Gastrocnemius medialis (tissue), 4 donors: ENCODE data around the gene NRF1. TPM values are rescaled to one million over a fixed set of nuclear protein-coding genes. Genes with fewer than 3 reads are reported as not detected.

ENCODE experiments used
- ATAC-seq, 2 donors: fragments of 150-250 bp; one replicate each; pipeline ENCODE4 v1.9.1; 2016
- DNase-seq, 2 donors: peaks; one replicate each; pipeline ENCODE4 v3.0.0-alpha.2; 2019
- H3K27ac ChIP-seq, 4 donors: fragments of 200-600 bp; sonication (generic); 1 replicate in 1 of 4; 2 replicates in 3 of 4; pipeline ENCODE4 v1.5.1; 2016 to 2018; ENCODE audit warnings: mild to moderate bottlenecking in 2 of 4, moderate library complexity in 1 of 4
- H3K27me3 ChIP-seq, 3 donors: fragments of 200-600 bp; sonication (generic) in 2 of 3; 1 replicate in 1 of 3; 2 replicates in 2 of 3; pipeline versions ENCODE4 v1.5.1 to v1.6.0; 2016 to 2019; ENCODE audit warnings: mild to moderate bottlenecking in 1 of 3, moderate library complexity in 1 of 3
- H3K36me3 ChIP-seq, 2 donors: fragments of 200-600 bp; sonication (generic) in 1 of 2; one replicate each; pipeline ENCODE4 v1.5.1; 2017 to 2018
- H3K4me1 ChIP-seq, 2 donors: fragments of 200-600 bp; sonication (generic) in 1 of 2; one replicate each; pipeline ENCODE4 v1.5.1; 2016 to 2017; ENCODE audit warnings: mild to moderate bottlenecking in 2 of 2
- H3K4me3 ChIP-seq, 4 donors: fragments of 200-600 bp; sonication (generic) in 3 of 4; 1 replicate in 1 of 4; 2 replicates in 3 of 4; pipeline ENCODE4 v1.5.1; 2016 to 2019; ENCODE audit warnings: mild to moderate bottlenecking in 2 of 4
- H3K9me3 ChIP-seq, 3 donors: fragments of 200-600 bp; sonication (generic) in 2 of 3; 1 replicate in 1 of 3; 2 replicates in 2 of 3; pipeline ENCODE4 v1.5.1; 2016 to 2019
- CTCF ChIP-seq, 5 experiments: fragments of 450-650 bp in 3 of 5; fragments of 200-600 bp in 2 of 5; sonication (generic) in 2 of 5; IDR thresholded peaks in 4 of 5; conservative IDR thresholded peaks in 1 of 5; 1 replicate in 4 of 5; 2 replicates in 1 of 5; pipeline ENCODE4 v1.5.1; 2016 to 2019; ENCODE audit warnings: antibody characterized with exemption in 5 of 5, mild to moderate bottlenecking in 3 of 5, moderate library complexity in 3 of 5
- POLR2A ChIP-seq, 2 donors: fragments of 450-650 bp; IDR thresholded peaks; one replicate each; pipeline ENCODE4 v1.6.1; 2017; ENCODE audit warnings: antibody characterized with exemption in 2 of 2, mild to moderate bottlenecking in 2 of 2, moderate library complexity in 2 of 2
- in situ Hi-C, 4 donors: fragments of 200-750 bp; cut with MboI; loops; one replicate each; pipeline versions ENCODE4 v1.15.0 to v1.8.0; 2017; ENCODE audit warnings: low sequenced_read_pairs in 4 of 4
- intact Hi-C: fragments of 100-400 bp; cut with DNase I; formaldehyde crosslinking; loops from one replicate; pipeline ENCODE4 v1.15.1; 2023; ENCODE audit warnings: low total_unique reads
- total RNA-seq, 4 donors: library from RNA; depleted of rRNA; stranded (reverse); fragments of >200 nt; gene quantifications; one replicate each; pipeline versions ENCODE4 v1.1.0 to v1.2.3, GENCODE V29; 2016

NRF1 gene
- total RNA-seq, 4 donors from 2014 or later: 11.3 to 26.3 (median 18.0) TPM

DNA sequence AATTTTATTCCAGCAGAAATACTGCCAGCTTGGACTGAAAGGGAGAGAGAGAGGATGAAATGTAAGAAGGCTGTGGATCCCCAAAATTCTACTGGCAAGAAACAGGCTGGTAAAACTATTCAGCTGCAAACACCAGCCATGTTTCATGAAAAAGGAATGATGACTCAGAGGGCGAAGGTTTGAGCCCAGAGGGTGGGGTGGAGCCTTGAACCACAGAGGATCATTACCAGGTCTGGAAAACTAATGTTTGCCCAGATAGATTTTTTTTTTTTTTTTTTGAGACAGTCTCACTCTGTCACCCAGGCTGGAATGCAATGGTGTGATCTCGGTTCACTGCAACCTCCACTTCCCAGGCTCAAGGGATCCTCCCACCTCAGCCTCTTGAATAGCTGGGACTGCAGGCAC lies 41.7 kb upstream of the NRF1 start:
- DNase-seq (no peak), ATAC-seq (no peak)
- intact Hi-C loops: no loop called here
- Histone ChIP-seq H3K4me3 (no peak overlapping the region), H3K27ac (no peak overlapping the region), H3K36me3 (no peaks in the 10 kb centered on the region), H3K27me3 (no peaks in the 10 kb centered on the region), H3K9me3 (no peaks in the 10 kb centered on the region), H3K4me1 (peaks cover 0 to 7% of the 10 kb centered on the region in 2 donors)
- in situ Hi-C loops: no loop called here
- TF ChIP-seq CTCF (IDR thresholded peaks at IDR 0.05 in 4 of 5, conservative IDR thresholded peaks at IDR 0.05 in 1 of 5) (no peak), POLR2A (IDR thresholded peaks at IDR 0.05) (no peak)

GRCh38 chr7:129571201-129571600 lies 40.3 kb upstream of the NRF1 start:
- no peaks in the 10 kb centered on the region for H3K27me3 ChIP-seq
- no peak overlapping the region for H3K27ac ChIP-seq
- H3K36me3 ChIP-seq: no peaks in the 10 kb centered on the region
- no peak overlapping the region for H3K4me3 ChIP-seq
- no peak for DNase-seq
- in situ Hi-C loops (no loop called here), intact Hi-C loops (no loop called here)
- no peaks in the 10 kb centered on the region for H3K9me3 ChIP-seq
- H3K4me1 ChIP-seq: peaks cover 0 to 8% of the 10 kb centered on the region in 2 donors
- TF ChIP-seq POLR2A (IDR thresholded peaks at IDR 0.05) (no peak), CTCF (IDR thresholded peaks at IDR 0.05 in 4 of 5, conservative IDR thresholded peaks at IDR 0.05 in 1 of 5) (no peak)
- ATAC-seq: no peak

- TF ChIP-seq CTCF (IDR thresholded peaks at IDR 0.05 in 4 of 5, conservative IDR thresholded peaks at IDR 0.05 in 1 of 5) (no peak), POLR2A (IDR thresholded peaks at IDR 0.05) (no peak)
Measured at GRCh38 chr7:129572205-129572604, 39.3 kb upstream of the NRF1 start.

GRCh38 chr7:129574487-129574886 lies 37.0 kb upstream of the NRF1 start:
- H3K4me3 ChIP-seq: no peak overlapping the region
- intact Hi-C loops (no loop called here), in situ Hi-C loops (no loop called here)
- DNase-seq (peak in 1 of 2 donors; percentile 22), ATAC-seq (peak; percentile 74)
- peaks cover 0 to 8% of the 10 kb centered on the region in 2 donors for H3K4me1 ChIP-seq
- no peaks in the 10 kb centered on the region for H3K9me3 ChIP-seq
- no peaks in the 10 kb centered on the region for H3K27me3 ChIP-seq
- H3K27ac ChIP-seq: peak overlapping the region in 1 of 4 donors; percentile 31
- no peaks in the 10 kb centered on the region for H3K36me3 ChIP-seq
- TF ChIP-seq POLR2A (IDR thresholded peaks at IDR 0.05): no peak
- no peak for TF ChIP-seq CTCF (IDR thresholded peaks at IDR 0.05 in 4 of 5, conservative IDR thresholded peaks at IDR 0.05 in 1 of 5)

More at GRCh38 chr7:129572205-129572604, 39.3 kb upstream of the NRF1 start:
- ATAC-seq: no peak
- DNase-seq: no peak
- Histone ChIP-seq H3K27me3 (no peaks in the 10 kb centered on the region), H3K9me3 (no peaks in the 10 kb centered on the region), H3K4me3 (no peak overlapping the region), H3K4me1 (peaks cover 0 to 8% of the 10 kb centered on the region in 2 donors), H3K27ac (no peak overlapping the region), H3K36me3 (no peaks in the 10 kb centered on the region)
- intact Hi-C loops: no loop called here
- in situ Hi-C loops: no loop called here

DNA sequence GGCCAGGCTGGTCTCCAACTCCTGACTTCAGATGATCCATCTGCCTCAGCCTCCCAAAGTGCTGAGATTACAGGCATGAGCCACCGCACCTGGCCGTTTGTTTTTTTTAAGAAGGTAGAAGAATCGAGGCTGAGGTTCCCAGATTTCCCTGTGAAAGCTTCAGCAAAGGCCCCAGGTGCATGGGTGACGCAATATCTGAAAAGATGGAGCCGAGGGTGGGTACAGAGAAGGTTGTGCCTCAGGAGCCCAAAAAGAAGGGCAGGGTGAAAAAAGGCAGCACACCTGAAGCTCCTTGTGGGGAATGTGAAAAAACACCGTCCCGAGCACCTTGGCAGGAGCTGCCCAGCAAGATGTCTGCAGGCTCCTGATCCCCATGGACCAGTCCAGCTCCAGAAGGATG lies 35.8 kb upstream of the NRF1 start:
- H3K36me3 ChIP-seq: no peaks in the 10 kb centered on the region
- ATAC-seq (no peak), DNase-seq (no peak)
- intact Hi-C loops: no loop called here
- no peaks in the 10 kb centered on the region for H3K9me3 ChIP-seq
- in situ Hi-C loops: no loop called here
- H3K4me3 ChIP-seq: no peak overlapping the region
- no peak for TF ChIP-seq POLR2A (IDR thresholded peaks at IDR 0.05)
- no peak for TF ChIP-seq CTCF (IDR thresholded peaks at IDR 0.05 in 4 of 5, conservative IDR thresholded peaks at IDR 0.05 in 1 of 5)
- H3K27ac ChIP-seq: no peak overlapping the region
- no peaks in the 10 kb centered on the region for H3K27me3 ChIP-seq
- peaks cover 0 to 8% of the 10 kb centered on the region in 2 donors for H3K4me1 ChIP-seq
